A673 (cell line): ENCODE results near the gene CES3. TPM values are rescaled to one million over a fixed set of nuclear protein-coding genes. Genes with fewer than 3 reads are reported as not detected.

Source experiments
- BruUV-seq: library from RNA; stranded (reverse); fragments of 400-500 nt; replicated peaks from 2 replicates; lab custom pipeline; 2021; lab: Mats Ljungman, UMichigan
- CTCF ChIA-PET: fragments of 300-600 bp; sonication (Branson Sonifier 250); formaldehyde crosslinking; loops from one replicate; lab custom pipeline; 2022; ENCODE audit warnings: antibody characterized with exemption; lab: Charles Lee
- POLR2A ChIA-PET: fragments of 300-600 bp; sonication (Branson Sonifier 250); formaldehyde crosslinking; loops from one replicate; lab custom pipeline; 2022; ENCODE audit warnings: antibody characterized with exemption; ENCODE audit not compliant: low non-redundant PET; lab: Charles Lee
- DNase-seq: peaks from one replicate; pipeline ENCODE4 v3.0.0-alpha.2; 2015; ENCODE audit warnings: low spot score
- H3K27ac ChIP-seq: fragments of 200-600 bp; sonication (generic); 2 replicates; pipeline ENCODE4 v1.5.1; 2016; ENCODE audit warnings: mixed run types, low read depth, mild to moderate bottlenecking, mixed read lengths, antibody characterized with exemption, low read length; ENCODE audit not compliant: poor library complexity, severe bottlenecking
- H3K27me3 ChIP-seq: fragments of 200-600 bp; sonication (generic); replicated peaks from 2 replicates; pipeline ENCODE4 v1.6.1; 2017; ENCODE audit warnings: mixed run types, low read depth, mild to moderate bottlenecking, mixed read lengths, antibody characterized with exemption, low read length; ENCODE audit not compliant: insufficient read depth, poor library complexity
- H3K36me3 ChIP-seq: fragments of 200-600 bp; sonication (generic); 2 replicates; pipeline ENCODE4 v1.6.1; 2016; ENCODE audit warnings: mixed run types, mild to moderate bottlenecking, mixed read lengths, antibody characterized with exemption, low read length; ENCODE audit not compliant: insufficient read depth, poor library complexity, severe bottlenecking
- H3K4me1 ChIP-seq: fragments of 200-600 bp; sonication (generic); 2 replicates; pipeline ENCODE4 v1.6.1; 2017; ENCODE audit warnings: mixed run types, mild to moderate bottlenecking, mixed read lengths, antibody characterized with exemption, low read length; ENCODE audit not compliant: insufficient read depth, poor library complexity, severe bottlenecking
- H3K4me3 ChIP-seq: fragments of 200-600 bp; sonication (generic); 2 replicates; pipeline ENCODE4 v1.5.1; 2016; ENCODE audit warnings: low read depth, mixed run types, mild to moderate bottlenecking, mixed read lengths, low read length; ENCODE audit not compliant: poor library complexity, severe bottlenecking
- H3K9me3 ChIP-seq: fragments of 200-600 bp; sonication (generic); 2 replicates; pipeline ENCODE4 v1.6.1; 2016; ENCODE audit warnings: mixed run types, low read depth, mild to moderate bottlenecking, mixed read lengths, antibody characterized with exemption, low read length; ENCODE audit not compliant: poor library complexity, severe bottlenecking
- CTCF ChIP-seq: fragments of 300-800, 200-600 bp; sonication (generic); conservative IDR thresholded peaks from 2 replicates; pipeline ENCODE4 v1.5.1; 2017; ENCODE audit warnings: low read depth, mild to moderate bottlenecking, antibody characterized with exemption, low read length, moderate library complexity, mixed read lengths
- EZH2 ChIP-seq: fragments of 200-600 bp; sonication (generic); IDR thresholded peaks from 2 replicates; pipeline ENCODE4 v1.6.1; 2017; ENCODE audit warnings: borderline replicate concordance, low read depth, mild to moderate bottlenecking, mixed read lengths, antibody characterized with exemption, low read length; ENCODE audit not compliant: poor library complexity, severe bottlenecking
- intact Hi-C: fragments of 100-400 bp; cut with micrococcal nuclease; formaldehyde crosslinking; loops from one replicate; pipeline ENCODE4 v1.10.0; 2022; ENCODE audit not compliant: unreplicated experiment
- total RNA-seq: library from RNA; stranded (reverse); gene quantifications from 2 replicates; pipeline ENCODE4 v1.2.3, GENCODE V29; 2021

CES3 gene
- total RNA-seq, 1 experiment from 2014 or later = 3.9 TPM

DNA sequence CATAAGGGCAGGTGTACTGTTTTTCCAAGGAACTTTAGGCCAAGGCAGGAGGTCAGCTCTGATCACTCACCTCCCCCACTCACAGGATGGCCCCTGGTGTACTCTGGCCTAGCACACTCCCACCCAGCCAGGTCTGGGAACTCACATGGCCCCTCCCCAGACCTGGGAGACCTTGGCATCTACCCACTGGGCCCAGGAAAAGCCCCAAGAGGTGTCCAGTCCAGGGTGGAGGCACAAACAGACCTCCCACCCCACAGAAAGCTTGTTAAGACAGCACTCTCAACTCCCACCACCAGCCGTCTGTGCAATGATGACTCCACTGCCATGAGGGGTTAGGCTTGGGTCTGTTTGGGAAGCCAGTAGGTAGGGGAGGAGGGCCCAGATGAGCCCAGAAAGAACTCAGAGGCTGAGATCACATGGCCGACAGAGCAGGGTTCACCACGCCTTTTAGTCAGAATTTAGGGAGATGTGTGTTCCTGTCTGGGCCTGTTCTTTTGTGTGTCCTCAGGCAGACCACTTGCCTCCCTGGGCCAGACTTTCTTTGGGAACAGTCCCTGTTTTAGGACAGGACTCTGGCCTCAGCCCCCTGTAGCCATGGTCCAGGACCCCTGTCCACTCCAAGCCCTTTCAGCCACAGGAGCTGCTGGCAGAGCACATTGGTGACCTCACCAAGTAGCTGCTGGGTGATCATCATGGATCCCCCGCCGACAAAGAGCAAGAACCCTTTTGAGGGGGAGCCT, 55.8 kb downstream of the CES3 start:
- intact Hi-C loops = no loop called here
- no TSS peak for BruUV-seq
- DNase-seq = no peak

DNA sequence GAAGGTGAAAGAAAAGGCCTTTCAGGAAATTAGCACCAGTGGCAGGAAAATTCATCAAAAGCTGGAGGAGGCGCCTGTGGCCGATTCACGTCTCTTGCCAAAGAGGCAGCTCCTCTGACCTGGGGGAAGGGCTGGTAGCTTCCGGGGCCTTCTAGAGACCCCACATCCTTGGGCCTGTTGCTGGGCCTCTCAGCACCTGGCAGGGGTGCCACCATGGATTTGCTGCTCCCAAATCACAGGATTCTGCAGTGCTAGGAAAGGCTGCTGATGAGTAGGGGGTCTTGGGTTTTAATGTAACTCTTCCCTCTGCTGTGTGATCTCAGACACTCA, 56.3 kb downstream of the CES3 start:
- TF ChIP-seq EZH2 = no peak
- TF ChIP-seq CTCF = no peak
- BruUV-seq = no TSS peak
- Histone ChIP-seq H3K9me3 (no peaks in the 10 kb centered on the region), H3K27ac (no peak overlapping the region), H3K27me3 (no peaks in the 10 kb centered on the region), H3K4me1 (peaks cover 19% of the 10 kb centered on the region), H3K36me3 (no peaks in the 10 kb centered on the region), H3K4me3 (no peak overlapping the region)
- ChIA-PET CTCF (interaction anchor here (0.5 to 1.8 kb wide), 13 partner anchors 11 to 322 kb away, joined by 3 to 39 read pairs (median 4); partner anchors contain the start of genes B3GNT9, CES3, FBXL8 and TRADD), POLR2A (interaction anchor here (1.0 kb wide), 1 partner anchor 11 kb away, joined by 3 read pairs; the partner anchor contains the start of gene CBFB)
- DNase-seq = no peak
- intact Hi-C loops = no loop called here

More for the DNA sequence above, 55.8 kb downstream of the CES3 start:
- no peak overlapping the region for H3K4me3 ChIP-seq
- CTCF ChIA-PET = interaction anchor here (0.8 to 1.8 kb wide), 3 partner anchors 14 to 168 kb away, joined by 6 to 39 read pairs (median 8); no protein-coding TSS in a partner anchor
- peak overlapping the region; percentile 50 for H3K27ac ChIP-seq
- TF ChIP-seq EZH2 (no peak), CTCF (no peak)
- H3K36me3 ChIP-seq = no peaks in the 10 kb centered on the region
- H3K9me3 ChIP-seq = no peaks in the 10 kb centered on the region
- peaks cover 19% of the 10 kb centered on the region for H3K4me1 ChIP-seq
- no peaks in the 10 kb centered on the region for H3K27me3 ChIP-seq
- POLR2A ChIA-PET = no interaction called here

GRCh38 chr16:67017810-67018488, 56.9 kb downstream of the CES3 start:
- Histone ChIP-seq H3K4me3 (no peak overlapping the region), H3K36me3 (no peaks in the 10 kb centered on the region), H3K27ac (no peak overlapping the region), H3K4me1 (peaks cover 18% of the 10 kb centered on the region), H3K9me3 (no peaks in the 10 kb centered on the region), H3K27me3 (no peaks in the 10 kb centered on the region)
- peak; percentile 96 for DNase-seq
- intact Hi-C loops = no loop called here
- ChIA-PET POLR2A (interaction anchor here (0.7 to 1.0 kb wide), 2 partner anchors 11 to 134 kb away, joined by 3 to 7 read pairs; partner anchors contain the start of gene CBFB), CTCF (interaction anchor here (0.5 to 1.8 kb wide), 18 partner anchors 10 to 382 kb away, joined by 3 to 39 read pairs (median 4); partner anchors contain the start of genes B3GNT9, CES3, FBXL8 and TMEM208)
- no TSS peak for BruUV-seq
- TF ChIP-seq CTCF (peak; percentile 96), EZH2 (no peak)
